HG02610 (cell line): Measurements from ENCODE around the gene SLC9A3.

ENCODE experiments used
- ATAC-seq: cut with Tn5 transposase; IDR thresholded peaks from one replicate; pipeline ENCODE4 v1.9.1; 2021; ENCODE audit warnings: mild to moderate bottlenecking, moderate library complexity; ENCODE audit not compliant: unreplicated experiment

The SLC9A3 gene

DNA sequence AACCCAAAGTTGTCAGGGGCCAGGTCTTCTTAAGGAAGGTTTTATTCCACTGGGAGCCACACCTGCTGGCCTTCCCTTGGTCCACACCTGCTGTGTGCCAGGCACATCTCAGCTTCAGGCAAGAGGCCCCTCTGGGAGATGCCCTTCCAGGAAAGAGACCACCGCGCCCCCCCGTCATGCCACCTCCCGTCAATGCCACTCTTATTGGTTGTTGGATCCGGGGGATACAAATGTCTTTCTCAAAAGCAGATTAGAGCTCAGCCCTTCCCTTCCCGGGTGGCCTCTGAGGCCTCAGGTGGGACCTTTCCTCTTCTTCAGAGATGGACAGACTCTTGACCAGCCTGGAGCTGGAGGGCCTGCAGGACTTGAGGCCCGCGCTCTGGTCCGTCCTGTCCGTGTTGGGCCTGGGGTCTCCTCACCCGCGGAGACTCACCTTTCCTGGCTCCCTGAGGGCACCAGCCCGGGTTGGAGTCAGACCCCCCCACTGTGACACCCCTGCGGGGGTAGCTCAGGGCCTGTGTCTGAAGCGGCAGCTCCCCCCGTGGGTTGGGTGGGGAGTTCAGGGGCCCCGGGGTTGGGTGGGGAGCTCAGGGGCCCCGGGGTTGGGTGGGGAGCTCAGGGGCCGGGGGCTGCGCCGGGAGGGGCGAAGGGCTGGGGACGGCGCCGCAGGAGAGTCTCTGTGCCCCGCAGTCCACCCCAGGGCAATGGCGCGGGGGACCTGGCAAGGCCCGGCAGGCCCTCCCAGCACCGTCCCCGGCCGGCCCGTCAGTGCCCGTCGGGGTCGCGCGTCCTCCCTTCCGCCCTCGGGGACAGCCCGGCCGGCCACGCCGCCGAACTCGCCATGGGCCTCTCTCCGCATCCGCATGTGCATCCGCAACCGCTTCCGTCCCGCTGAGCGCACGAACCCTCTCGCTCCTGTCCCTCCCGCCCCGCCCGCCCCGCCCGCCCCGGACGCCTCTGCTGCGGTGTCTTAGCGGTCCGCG lies 3.7 kb upstream of the SLC9A3 start:
- ATAC-seq = no peak

DNA sequence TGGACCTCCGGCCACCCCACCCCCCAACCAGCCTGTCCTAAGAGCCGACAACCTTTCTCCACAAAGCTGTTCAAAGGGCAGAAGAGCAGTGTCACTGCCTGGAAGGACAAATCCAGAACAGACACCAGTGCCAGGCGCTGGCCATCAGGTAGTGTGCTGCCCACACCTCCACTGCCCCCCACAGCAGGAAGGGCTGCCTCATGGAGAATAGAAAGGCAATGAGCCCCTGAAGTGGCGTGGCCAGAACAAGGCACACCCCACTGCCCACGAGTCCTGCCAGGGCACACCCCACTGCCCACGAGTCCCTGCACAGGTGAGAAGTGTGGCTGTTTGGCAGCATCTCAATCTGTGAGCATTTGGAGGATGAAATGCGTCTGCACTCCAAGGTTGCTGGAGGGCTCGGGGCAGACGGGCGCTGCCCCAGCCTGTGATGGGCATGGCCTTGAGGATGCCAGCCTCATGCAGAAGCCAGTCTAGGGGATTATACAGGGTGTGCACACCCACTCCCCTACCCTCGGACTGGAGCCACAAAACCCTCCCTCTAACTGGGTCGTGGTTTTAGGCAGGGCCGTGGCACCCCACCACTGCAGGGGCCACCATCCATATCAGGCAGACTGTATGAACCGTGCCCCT lies 2.3 kb upstream of the SLC9A3 start:
- no peak for ATAC-seq

DNA sequence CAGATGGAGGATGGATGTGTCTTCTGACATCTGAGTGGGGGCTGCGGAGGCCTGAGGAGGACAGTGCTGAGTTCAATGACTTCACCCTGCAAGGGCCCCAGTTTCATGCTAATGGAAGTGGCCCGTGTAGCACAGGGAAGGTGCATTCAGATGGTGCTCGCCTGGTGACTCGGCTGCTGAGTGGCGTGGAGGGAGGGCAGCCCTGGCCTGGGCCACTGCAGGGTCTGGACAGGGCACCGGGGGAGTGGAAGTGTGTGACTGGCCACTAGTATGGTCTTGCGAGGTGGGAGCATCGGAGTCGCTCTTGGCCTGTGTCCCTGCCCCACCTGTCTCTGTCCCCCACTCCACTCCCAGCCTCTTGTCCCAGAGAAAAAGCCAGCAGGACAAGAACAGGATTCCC lies 1.7 kb upstream of the SLC9A3 start:
- no peak for ATAC-seq

DNA sequence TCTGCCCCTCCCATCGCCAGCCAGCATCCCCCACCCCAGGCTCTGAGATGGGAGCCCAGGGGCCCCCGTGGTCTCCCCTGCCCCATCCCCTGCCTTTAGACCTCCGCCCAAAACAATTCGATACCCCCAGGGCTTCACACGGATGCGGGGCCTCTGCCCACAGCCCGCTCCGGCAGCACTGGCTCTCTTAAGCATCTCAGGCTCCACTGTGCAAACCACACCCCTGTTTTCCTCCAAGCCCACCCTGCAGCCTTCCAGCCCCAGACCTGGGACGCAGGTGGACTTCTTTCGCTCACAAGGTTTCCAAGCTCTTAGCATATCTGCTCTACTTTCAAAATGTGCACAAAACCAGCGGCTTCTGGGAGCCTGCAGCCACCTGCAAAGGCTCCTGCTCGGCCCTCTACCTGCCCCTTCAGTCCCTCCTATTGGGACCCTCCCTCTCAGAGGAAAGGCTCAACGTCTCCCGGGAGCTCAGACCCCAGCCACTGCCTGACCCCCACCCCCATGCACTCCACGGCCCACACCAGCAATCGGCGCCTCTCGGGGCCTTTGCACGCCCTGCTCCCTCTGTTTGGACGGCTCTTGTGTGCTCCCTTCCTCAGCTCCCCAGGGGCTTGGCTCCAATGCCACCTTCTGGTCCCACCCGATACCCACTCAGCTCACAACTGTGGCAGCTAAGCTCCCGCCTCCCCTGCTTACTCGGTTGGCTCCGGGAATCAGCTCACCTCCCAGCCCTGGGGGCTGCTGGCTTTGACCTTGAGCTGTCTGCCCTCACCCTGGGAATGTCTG lies 918 bp upstream of the SLC9A3 start:
- ATAC-seq = no peak

DNA sequence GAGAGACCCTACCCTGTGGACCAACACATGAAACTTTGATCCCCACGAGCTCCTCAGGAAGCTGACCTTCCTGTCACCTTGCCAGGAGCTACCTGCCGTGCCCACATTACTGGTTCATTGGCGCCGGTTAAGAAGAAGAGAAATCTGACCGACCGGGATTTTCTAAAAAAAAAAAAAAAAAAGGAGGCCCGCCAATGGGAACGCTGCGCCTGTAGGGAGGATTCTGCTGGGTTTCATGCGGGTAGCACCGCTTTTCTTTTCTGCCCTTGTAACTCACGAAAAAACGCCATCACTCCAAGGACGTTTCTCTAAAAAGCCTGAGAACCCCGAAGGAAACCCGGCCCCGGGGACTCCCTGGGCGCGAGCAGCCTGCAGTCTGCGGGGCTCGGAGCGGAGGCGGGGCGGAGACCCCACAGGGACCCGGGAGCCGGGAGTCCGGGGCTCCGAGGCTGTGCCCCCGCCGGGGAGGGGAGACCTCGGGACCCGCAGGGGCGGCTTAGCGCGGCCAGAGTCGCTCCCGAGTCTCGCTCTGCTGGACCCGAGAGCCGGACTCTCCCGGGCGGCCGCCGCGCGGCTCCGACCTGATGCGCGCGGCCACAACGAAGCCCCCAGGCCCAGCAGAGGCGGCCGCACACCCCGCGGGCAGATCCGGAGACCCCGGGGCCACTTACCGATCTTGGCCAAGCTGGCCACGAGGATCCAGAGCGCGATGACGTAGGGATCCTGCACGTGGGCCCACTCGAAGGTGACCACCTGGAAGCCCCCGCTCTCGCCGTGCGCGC lies 617 bp downstream of the SLC9A3 start:
- no peak for ATAC-seq

DNA sequence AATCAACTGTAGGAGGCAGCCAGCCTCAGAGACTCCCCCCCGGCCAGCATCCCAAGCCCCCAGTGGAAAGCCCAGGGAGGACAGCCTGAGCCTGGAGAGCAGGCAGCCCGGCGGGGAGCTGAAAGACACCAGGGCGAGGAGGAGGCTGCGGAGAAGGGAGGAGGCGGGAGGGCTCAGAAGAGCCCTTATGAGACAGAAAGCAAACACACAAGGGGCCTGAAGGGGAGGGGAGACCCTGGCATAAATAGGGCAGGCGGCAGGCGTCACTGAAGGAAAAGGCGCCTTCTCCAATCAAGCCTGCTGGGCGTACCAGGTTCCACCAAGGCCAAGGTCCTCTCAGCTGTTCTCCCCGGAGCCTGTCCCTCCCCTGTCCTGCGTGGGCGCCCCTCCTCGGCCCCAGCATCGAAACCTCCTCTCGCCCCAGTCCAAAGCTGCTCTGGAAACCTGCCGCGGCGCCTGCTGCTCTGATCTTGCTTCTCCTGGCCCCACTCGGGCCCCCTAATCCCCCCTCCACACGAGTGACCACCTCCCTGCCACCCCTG lies 1.3 kb downstream of the SLC9A3 start:
- ATAC-seq = no peak

DNA sequence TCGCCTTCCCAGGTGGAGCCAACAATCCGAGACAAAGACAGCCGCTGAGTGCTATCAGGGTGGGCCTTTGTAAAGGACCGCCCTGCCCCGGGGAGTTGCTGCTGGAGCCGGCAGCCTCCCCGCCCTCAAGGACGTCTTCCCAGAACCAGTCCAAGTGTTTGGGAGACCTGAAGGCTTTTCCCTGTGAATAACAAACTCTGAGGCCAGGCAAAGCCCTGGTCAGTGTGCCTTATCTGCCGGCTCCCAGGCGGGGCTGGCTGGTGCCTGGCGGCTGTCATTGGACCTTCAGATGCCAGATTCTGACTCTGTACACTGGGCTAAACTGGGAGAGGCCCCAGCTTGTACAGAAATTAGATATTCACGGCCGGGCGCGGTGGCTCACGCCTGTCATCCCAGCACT lies 2.1 kb downstream of the SLC9A3 start:
- ATAC-seq = no peak

DNA sequence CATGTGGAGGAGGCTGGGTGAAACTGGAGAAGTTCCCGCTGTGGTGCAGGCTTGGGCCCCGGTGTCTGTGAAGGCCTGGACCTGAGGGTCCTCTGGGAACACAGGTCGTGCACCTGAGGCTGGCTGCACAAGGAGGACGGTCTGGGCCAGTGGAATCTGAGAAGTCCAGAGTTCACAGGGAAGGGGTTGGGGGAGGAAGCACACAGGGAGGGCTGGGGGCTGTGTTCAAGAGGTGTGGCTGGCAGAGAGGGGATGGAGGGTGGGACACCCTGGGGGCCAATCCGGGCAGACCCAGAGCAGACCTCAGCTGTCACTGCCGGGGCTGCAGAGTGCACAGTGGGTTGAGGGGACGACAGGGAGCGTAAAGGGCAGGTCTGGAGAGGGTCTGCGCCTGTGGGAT lies 2.6 kb downstream of the SLC9A3 start:
- ATAC-seq = no peak

DNA sequence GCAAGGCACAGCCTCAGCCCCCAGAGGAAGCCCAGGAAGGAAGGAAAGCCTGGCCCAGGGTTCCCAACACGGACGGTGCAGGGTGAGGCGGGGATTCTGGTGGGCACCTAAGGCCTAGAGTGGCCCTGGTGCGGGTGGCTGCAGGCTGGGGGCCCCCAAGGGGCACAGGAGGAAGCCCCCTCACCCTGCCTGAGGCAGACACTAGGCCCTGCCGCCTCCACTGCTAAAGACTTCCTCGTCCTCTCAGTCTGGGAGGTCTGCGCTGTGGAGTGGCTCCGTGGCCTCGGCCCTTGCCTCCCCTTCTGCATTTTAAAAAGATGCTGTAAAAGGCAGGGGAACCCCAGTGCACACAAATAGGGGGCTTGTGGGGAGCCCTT lies 3.4 kb downstream of the SLC9A3 start:
- no peak for ATAC-seq

DNA sequence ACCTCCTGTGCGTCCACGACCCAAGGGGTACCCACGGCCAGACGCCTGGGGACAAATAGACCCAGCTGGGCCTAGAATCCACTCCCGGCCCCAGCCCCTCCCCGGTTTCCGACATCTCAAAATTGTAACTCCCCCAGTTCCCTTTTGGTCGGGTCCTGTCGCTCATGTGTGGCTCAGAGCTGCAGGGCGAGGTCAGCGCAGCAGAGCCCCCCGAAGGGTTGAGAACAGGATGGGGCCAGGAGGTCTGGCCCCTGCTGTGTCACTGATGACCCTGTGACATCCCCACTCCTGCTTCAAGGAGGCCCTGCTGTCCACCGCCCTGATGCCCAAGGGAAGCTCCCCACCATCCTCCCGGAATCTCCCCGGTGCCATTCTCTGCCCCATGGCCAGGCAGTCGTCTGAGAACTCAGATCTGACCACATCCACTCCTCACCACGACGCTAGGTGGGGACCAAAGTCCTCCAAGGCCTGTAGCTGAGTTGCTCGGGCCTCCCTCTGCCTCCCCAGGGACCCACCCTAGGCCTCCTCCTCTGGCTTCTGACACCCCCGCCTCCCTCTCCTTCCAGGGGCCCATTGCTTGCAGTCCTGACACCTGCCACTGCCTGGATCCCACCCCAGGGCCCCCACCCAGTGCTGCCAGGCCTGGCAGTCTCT lies 3.9 kb downstream of the SLC9A3 start:
- ATAC-seq = no peak

DNA sequence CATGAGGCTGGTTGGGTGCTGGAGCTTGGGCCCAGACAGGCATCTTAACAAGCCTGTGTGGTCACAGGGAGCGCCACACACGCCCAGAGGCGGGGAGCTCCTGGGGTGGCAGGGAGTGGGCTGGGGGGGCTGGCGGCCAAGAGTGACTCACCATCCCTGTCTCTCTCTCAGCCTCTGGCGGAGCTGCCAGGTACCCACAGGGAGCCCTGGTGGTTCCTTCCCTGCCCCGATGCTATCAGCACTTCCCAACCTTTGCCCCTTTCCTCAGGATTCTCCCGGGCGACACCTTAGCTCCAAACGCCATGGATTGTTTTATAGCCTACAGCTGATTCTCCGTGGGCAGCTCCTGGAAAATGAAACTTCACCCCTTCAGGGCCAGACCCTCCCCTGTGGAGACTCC lies 5.5 kb downstream of the SLC9A3 start:
- ATAC-seq = no peak

DNA sequence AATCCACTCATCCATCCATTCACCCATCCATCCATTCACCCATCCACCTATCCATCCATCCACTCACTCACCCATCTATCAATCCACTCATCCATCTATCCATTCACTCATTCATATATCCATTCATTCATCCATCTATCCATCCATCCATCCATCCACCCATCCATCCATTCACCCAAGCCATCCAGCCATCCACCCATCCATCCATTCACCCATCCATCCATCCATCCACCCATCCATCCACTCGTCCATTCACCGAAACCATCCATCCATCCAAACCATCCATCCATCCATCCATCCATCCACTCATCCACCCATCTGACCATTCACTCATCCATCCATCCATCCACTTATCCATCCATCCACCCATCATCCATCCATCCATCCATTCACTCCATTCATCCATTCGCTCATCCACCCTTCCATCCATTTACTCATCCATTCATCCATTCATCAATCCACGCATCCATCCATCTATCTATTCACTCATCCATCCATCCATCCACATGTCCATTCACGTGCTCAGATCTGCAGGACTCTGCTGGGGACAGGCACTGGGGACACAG lies 6.6 kb downstream of the SLC9A3 start:
- ATAC-seq = no peak

DNA sequence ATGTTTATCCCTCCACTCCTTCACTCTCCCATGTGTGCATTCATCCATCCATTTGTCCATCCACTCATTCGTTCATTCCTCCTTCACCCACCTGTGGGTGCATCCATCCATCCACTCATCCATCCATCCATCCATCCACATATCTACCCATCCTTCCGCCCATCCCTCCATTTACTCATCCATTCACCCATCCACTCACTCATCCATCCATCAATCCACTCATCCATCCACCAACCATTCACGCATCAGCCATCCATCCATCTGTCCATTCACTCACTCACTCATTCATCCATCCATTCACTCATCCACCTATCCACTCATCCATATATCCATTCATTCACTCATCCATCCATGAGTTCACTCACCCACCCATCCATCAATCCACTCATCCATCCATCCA lies 7.3 kb downstream of the SLC9A3 start:
- ATAC-seq = no peak

DNA sequence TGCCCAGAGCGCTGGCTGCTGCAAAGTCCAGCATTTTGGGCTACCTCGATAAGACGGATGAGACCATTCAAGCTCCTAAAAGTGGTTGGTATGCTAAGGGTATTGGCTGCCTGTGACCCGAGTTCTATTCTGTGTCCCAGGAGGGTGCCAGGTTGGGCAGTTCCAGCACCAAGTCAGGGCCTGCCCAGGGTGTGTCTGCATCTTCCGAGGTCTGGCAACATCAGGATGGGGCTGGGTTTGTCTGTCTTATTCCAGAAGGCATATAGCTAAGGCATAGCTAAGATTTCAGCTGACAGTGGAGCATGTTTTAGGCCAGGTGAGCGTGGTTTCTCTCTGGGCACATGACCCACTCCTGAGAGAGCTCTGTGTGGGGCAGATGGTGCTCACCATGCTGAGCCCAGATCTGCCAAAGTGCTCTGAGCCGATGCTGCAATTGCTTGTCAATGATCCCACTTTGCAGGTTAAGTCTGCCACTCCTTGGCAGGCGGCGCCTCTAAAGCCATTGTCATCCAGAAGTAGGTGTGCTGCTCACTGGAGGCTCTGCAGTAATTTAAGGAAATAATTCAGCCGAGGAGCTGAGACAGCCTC lies 7.8 kb downstream of the SLC9A3 start:
- ATAC-seq = no peak

DNA sequence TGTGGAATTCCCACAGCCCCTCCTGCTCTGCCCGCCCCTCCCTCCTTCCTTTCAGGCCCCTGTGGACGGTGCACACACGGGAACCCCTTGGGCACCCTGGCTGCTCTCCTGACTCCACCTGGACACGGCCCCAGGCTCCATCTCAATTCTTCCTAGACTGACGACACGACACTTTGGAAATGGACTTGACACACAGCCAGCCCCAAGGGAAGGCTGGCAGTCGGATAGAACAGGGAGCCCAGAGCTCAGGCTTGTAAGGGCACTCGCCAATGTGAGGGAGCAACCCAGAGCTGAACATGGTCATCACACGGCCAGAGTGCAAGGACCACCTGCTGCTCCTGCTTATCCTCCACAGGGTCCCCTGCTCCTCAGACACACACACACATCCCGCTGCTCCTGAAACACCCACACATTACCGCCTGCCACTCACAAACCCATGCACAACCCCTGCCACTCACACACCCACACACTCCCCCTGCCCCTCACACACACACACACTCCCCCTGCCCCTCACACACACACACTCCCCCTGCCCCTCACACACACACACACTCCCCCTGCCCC lies 8.9 kb downstream of the SLC9A3 start:
- no peak for ATAC-seq

DNA sequence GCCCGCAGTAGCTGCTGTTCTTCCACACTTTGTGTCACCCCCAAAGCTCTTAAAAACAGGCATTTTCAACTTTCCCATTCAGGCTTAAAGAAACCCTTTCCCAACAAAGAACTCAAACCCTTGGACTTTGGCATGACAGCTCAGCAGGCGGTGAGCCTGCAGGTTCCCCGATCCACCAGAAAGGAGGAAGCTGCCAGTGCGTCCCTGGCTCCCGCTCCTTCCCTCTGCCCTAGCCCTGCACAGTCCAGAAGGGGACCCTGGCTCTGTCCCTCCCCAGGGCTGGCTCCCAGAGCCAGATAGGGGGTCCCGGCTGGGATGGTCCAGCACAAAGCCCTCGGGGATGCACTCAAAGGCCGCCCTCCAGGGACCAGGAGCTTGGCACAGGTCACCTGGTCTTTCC lies 9.6 kb downstream of the SLC9A3 start:
- ATAC-seq = no peak

DNA sequence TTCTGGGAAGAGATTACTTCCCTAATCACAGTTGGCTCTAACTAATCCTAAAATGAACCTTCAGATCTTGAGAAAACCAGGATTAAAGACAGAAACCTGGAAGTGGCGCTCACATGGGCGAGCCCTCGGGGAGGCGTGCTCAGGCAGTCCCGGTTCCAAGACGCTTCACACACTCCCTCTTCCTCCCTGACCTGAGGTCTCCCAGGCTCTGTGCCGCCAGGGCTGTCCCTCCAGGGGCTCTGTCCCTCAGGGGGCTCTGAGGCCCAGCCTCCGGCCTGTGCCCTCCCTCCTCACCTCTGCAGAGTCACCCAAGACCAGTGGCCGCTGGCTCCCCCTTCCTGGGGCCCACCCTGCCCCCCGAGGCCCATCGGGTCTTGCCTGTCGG lies 10.2 kb downstream of the SLC9A3 start:
- no peak for ATAC-seq

DNA sequence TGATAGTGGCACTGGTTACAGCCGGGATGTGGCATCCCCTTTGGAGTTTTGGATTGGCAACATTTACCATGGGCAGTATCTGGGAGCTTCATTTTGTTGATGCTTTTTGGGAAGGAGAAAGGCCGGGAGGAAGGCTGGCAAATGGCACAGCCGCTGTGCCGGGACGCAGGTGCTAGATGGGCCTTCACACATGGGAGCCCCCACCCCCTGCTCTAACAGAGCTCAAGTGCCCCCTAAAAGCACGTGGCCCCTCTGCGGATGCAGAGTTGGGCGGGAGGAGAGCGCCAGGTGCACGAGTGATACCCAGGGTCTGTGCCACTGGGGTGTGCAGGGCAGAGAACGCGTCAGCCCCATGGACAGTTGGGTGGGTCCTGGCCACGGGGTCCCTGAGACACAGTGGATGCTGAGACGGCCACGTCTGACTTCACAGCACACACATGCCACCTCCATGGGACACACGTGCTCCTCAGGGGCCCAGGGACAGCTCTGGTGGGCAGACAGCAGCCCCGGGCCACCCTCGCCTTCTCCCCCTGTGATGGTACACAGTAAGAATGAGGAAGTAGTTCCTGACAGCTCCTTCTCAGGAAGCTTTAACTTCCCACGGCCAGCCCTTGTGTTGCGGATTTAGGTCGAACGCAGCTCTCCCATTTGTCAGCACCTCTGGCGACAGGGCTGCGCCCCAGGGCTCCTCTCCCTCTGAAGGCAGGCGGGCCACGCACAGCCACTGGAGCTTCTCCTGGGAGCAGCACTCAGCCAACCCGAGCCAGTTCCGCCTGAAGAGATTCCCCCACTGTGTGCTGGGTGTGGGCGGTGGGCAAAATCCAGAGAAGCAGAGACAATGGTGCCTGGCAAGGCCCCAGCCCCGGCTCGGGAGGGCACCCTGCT lies 10.8 kb downstream of the SLC9A3 start:
- no peak for ATAC-seq
